Stimulated activated effector memory CD8-positive, alpha-beta T cell treated with anti-CD3 and anti-CD28 coated beads, Interleukin-12 subunit alpha, Interleukin-12 subunit beta, amount 100 ng/mL, for 72 hours (primary cell): ENCODE results near the gene VPS35.
A peak's percentile ranks its signal among the peaks of the same experiment; 100 is the strongest.
"Not testable (repeated sequence)": the region's sequence is repeated elsewhere in the genome, so short reads cannot be mapped to it uniquely, and the experiment has no call there.

Experiments used
- ATAC-seq: fragments of 150-1000 bp; cut with Tn5 transposase; 2 replicates; pipeline ENCODE4 v1.10.0; 2021
- DNase-seq, 2 donors: peaks; one replicate each; pipeline ENCODE4 v3.0.0; 2021 to 2022; ENCODE audit warnings: low spot score in 2 of 2
- H3K27ac Mint-ChIP-seq: one replicate; pipeline ENCODE4 v1.8.0; 2022; ENCODE audit warnings: mild to moderate bottlenecking, mixed read lengths
- H3K36me3 Mint-ChIP-seq: one replicate; pipeline ENCODE4 v1.8.0; 2022; ENCODE audit warnings: mild to moderate bottlenecking, mixed read lengths
- H3K4me1 Mint-ChIP-seq: one replicate; pipeline ENCODE4 v1.8.0; 2022; ENCODE audit warnings: mixed read lengths
- H3K4me3 Mint-ChIP-seq: one replicate; pipeline ENCODE4 v1.8.0; 2022; ENCODE audit warnings: mild to moderate bottlenecking, mixed read lengths
- H3K9me3 Mint-ChIP-seq: one replicate; pipeline ENCODE4 v1.8.0; 2022; ENCODE audit warnings: mixed read lengths

The VPS35 gene

DNA sequence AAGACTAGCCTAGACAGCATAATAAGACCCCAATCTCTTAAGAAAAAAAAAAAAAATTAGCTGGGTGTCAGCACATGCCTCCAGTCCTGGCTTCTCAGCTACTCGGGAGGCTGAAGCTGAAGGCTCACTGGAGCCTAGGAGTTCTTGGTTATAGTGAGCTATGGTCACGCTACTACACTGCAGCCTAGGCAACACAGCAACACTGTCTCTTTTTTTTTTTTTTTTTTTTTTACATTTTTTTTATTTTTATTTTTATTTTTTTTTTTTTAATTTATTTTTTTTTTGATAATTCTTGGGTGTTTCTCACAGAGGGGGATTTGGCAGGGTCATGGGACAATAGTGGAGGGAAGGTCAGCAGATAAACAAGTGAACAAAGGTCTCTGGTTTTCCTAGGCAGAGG, 4.6 kb upstream of the VPS35 start:
- Mint-ChIP-seq H3K4me3 (no peak overlapping the region), H3K9me3 (no peaks in the 10 kb centered on the region), H3K4me1 (peaks cover 9% of the 10 kb centered on the region), H3K36me3 (peaks cover 66% of the 10 kb centered on the region), H3K27ac (no peak overlapping the region)
- no peak for DNase-seq
- no peak for ATAC-seq

DNA sequence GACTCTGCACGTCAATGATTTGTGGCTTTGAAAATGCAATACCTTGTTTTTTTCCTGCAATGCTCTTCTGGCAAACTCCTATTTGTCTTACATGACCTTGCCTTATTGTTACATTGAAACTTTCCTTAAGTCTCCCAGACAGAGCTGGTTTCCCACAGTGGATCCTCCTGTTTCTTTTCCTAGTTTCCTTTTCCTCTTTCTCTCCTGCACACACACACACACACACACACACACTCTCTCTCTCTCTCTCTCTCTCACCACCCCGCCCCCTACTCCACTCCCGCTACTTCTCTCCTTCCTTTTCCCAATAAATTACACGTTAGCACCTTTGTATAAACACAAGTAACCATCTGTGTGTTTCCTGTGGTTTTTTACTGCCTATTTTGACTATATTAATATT, 2.7 kb upstream of the VPS35 start:
- peak overlapping the region; percentile 32 for H3K27ac Mint-ChIP-seq
- DNase-seq (no peak), ATAC-seq (no peak)
- peaks cover 22% of the 10 kb centered on the region for H3K4me1 Mint-ChIP-seq
- H3K4me3 Mint-ChIP-seq, result no peak overlapping the region
- no peaks in the 10 kb centered on the region for H3K9me3 Mint-ChIP-seq
- H3K36me3 Mint-ChIP-seq, result peaks cover 47% of the 10 kb centered on the region

DNA sequence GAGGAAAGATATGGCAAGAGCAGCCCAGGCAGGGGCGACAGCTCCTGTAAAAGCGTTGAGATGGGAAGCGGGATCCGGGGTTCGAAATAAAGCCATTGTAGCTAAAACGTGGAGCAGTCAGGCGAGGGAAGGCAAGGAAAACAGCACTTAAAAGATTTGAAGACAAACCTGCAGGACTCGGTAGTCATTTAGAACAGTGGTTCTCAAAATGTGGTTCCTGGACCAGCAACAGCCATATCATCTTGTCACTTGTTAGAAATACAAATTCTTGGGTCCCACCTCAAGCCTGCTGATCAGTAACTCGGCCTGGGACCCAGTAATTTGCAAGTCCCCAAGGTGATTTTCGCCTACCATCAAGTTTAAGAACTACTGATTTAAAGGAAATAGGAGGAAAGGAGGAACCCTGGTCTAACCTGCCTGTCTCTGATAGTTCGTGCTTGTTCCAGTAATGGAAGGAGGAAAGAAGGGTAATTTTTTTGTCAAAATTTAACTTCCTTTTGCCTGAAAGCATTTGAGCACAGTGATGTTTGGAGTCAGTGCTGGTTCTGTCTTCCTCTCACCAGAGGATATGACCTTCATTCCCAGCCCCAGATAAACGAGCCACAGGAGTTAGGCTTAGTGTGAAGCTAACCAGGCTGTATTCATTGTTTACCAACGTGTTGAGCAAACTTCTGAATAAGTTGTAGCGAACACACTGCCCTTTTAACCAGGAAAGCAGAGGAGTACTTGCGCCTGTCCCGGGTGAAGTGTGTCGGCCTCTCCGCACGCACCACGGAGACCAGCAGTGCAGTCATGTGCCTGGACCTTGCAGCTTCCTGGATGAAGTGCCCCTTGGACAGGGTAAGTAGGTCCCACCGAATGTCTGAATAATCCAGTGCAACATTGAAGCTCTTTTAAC, 1.6 kb upstream of the VPS35 start:
- Mint-ChIP-seq H3K9me3 (no peaks in the 10 kb centered on the region), H3K36me3 (peaks cover 35% of the 10 kb centered on the region), H3K4me1 (peaks cover 29% of the 10 kb centered on the region), H3K27ac (no peak overlapping the region), H3K4me3 (no peak overlapping the region)
- DNase-seq, result no peak
- ATAC-seq, result no peak

DNA sequence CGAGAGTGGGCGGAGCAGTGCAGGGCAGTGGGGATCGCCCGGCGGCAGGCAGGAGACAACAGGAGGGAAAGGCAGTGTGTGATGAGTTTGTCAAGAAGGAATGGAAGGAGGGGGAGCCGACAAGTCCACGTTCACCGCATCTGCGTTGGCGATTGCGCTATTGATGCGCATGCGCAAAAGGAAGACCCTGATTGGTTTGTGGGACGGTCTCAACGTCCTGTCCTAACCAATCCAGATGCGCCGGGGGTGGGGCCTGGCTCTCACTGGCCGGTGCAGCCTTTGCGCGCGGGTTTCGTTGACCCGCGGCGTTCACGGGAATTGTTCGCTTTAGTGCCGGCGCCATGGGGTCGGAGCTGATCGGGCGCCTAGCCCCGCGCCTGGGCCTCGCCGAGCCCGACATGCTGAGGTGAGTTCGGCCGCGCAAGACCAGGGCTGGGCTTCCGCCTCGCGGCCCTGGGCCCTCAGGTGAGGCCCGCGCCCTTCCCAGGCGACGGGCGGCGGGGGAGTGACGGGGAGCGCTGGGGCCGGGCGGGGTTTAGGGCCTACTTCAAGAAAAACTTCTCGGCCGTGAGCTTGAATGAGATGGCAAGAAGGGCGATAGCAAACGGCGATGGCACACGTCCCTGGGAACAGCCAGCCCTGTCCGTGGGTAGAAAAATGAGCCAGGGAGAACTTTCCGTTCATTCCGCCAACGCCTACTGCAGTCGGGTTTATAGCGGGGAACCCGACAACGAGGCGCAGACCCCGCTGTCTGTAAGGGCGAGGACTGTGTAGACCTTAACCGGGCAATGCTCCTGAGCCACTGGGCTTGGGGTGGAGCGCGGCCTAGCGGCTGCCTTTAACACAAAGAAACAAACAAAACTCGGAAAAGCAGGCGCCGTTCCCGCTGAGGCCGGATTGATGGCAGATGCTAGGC, 645 bp upstream of the VPS35 start, which contains the start of gene ORC6:
TSS of gene ORC6 (plus strand) at position 295 of the 916 bp plus-strand sequence. CDS start at position 342, 47 bp downstream.
- H3K9me3 Mint-ChIP-seq, result no peaks in the 10 kb centered on the region

DNA sequence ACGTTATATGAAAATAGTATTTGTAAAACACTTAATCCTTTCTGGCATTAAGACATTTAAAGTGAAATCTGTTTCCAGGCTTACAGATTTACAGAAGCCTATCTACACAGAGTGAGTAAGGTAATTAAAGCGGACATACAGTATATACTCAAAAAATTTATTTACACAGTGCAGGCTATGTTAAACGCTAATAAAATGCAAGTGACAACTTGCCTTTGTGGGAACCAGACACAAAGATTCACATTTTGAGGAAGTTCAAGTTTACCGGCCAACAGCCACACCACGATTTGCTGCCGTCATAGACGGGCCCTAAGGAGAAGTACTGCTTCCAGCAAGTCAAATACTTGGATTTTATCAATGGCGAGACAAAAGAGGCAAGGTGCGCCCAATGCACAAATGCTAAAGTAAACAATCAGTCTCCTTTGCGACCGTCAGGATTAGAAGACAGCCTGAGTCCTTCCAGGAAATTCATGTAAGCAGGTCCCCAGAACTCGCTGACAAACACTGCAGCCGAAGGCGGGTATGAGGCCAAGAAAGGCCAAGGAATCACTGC, 801 bp downstream of the VPS35 start:
- ATAC-seq, result no peak
- Mint-ChIP-seq H3K9me3 (no peaks in the 10 kb centered on the region), H3K36me3 (peaks cover 18% of the 10 kb centered on the region), H3K4me3 (no peak overlapping the region), H3K4me1 (peaks cover 49% of the 10 kb centered on the region), H3K27ac (no peak overlapping the region)
- peak in 1 of 2 donors; percentile 4 for DNase-seq

More for the DNA sequence above, 645 bp upstream of the VPS35 start, which contains the start of gene ORC6:
- Mint-ChIP-seq H3K4me1 (peaks cover 38% of the 10 kb centered on the region), H3K4me3 (no peak within 1 kb of the TSS), H3K27ac (no peak within 1 kb of the TSS), H3K36me3 (peaks cover 26% of the 10 kb centered on the region)
- ATAC-seq (peak; percentile 88), DNase-seq (peak; percentile 93 to 100)

DNA sequence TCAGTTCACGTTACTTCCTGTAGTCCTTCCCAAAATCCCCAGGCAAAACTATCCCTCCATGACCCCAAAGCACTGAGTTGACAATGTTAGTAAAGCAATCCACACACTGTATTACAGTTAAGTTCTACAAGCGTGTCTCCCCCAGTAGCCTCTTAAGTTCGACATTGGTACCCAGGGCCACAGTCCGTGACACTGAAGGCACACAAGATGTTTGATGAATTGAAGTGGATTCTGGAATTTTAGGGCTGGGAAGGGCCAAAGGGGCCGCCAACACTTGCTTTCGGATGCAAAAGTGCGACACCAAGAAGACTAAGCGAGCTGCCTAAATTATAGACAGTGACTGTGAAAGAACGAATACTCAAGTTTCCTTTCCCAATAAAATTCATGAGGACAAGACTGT, 1.5 kb downstream of the VPS35 start:
- DNase-seq, result no peak
- ATAC-seq, result no peak
- no peaks in the 10 kb centered on the region for H3K9me3 Mint-ChIP-seq
- H3K27ac Mint-ChIP-seq, result no peak overlapping the region
- H3K4me3 Mint-ChIP-seq, result no peak overlapping the region
- H3K4me1 Mint-ChIP-seq, result peaks cover 49% of the 10 kb centered on the region
- peaks cover 13% of the 10 kb centered on the region for H3K36me3 Mint-ChIP-seq

DNA sequence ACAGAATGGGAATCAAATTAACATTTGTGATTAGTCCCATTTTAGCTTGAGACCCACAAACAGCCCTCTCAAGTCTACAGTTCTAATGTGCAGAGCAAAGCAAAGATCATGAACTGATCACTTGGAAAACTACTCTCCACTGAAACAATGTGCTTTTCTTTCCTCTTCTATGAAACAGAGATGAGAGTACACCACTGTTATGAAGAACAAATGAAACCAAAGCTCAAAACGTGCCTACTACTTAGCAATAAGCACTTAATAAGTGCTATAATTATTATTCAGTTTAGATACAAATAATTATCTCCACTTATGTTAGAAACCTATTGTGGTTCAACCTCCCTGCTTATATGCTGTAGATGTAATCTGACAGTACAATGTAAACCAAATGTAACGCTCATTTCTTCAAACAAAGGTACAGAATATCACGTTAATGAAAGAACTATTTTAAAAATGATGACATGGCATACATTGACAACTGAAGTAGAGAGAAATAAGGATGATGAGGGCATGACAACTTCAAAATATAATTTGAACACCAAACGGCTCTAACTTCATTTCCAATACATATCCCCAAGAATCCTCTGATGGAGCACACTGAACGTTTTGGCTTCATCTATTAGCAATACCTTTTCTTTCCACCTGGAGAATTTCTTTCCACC, 2.0 kb downstream of the VPS35 start:
- Mint-ChIP-seq H3K36me3 (peaks cover 13% of the 10 kb centered on the region), H3K27ac (no peak overlapping the region), H3K9me3 (no peaks in the 10 kb centered on the region), H3K4me3 (no peak overlapping the region), H3K4me1 (peaks cover 49% of the 10 kb centered on the region)
- ATAC-seq, result no peak
- DNase-seq, result no peak

DNA sequence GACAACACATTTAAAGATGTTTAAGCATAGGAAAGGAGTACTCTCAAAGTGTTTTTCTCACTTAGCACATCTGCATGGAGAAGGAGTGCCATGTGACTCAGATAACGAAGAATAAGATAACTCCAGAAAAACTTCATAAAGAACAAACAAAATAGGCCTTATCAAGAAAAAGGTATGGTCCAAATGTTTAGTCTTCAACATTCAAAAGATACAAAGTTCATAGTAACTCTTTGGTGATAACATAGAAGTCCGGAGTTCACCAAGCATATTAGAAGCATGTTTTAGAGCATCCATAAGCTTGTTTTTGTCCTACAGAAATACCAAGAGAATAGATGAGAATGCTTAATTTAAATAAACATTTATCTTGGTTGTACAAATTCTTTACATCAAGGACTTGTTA, 7.1 kb downstream of the VPS35 start:
- not testable (repeated sequence) for H3K4me3 Mint-ChIP-seq, ATAC-seq, H3K9me3 Mint-ChIP-seq, DNase-seq, H3K27ac Mint-ChIP-seq
- Mint-ChIP-seq H3K36me3 (peaks cover 59% of the 10 kb centered on the region), H3K4me1 (peaks cover 29% of the 10 kb centered on the region)

DNA sequence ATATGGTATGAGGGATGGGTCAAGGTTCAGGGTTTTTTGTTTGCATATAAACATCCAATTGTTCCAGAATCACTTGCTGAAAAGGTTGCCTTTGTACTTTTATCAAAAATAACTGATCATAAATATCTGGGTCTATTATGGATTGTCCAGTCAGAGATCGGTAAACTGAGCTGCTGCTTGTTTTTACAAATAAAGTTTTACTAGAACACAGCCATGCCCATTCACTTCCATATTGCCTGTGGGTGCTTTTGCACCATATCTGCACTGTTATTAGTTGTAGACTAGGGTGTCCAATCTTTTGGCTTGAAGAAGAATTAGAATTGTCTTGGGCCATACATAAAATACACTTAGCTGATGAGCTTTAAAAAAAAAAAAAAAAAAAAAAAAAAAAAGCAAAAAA, 11.0 kb downstream of the VPS35 start:
- ATAC-seq, H3K4me1 Mint-ChIP-seq, H3K4me3 Mint-ChIP-seq, H3K9me3 Mint-ChIP-seq, DNase-seq: not testable (repeated sequence)
- H3K27ac Mint-ChIP-seq, result peak overlapping the region; percentile 7
- H3K36me3 Mint-ChIP-seq, result peaks cover 98% of the 10 kb centered on the region

DNA sequence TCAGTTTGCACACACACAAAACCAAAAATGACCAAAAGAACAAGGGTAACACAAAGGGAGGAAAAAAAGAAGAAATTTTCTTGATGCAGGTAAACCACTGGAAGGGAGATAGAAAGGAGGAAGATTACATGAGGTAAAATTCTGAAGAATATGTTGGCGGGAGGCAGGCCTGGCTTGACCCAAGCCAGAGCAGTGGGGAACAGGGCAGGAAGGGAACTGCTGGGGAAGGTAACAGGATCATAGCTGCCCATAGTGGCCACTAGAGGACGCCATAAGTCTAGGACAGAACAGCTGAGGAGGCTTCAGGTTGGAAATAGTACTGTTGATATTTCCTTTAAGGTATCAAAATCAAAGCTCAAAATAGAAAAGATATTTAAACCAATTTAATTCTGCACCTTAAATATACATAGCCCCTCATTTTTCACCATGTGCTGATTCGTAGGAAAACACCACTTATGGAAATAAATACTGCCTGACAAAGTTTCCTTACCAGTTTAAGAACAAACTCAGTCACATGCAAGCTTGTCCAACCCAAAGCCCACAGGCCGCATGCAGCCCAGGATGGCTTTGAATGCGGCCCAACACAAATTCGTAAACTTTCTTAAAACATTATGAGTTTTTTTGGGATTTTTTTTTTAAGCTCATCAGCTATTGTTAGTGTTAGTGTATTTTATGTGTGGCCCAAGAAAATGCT, 15.5 kb downstream of the VPS35 start:
- H3K36me3 Mint-ChIP-seq, result peaks cover 100% of the 10 kb centered on the region
- ATAC-seq (peak; percentile 89), DNase-seq (peak; percentile 11 to 57)
- no peak overlapping the region for H3K27ac Mint-ChIP-seq
- H3K4me3 Mint-ChIP-seq, result no peak overlapping the region
- no peaks in the 10 kb centered on the region for H3K4me1 Mint-ChIP-seq
- H3K9me3 Mint-ChIP-seq, result no peaks in the 10 kb centered on the region

DNA sequence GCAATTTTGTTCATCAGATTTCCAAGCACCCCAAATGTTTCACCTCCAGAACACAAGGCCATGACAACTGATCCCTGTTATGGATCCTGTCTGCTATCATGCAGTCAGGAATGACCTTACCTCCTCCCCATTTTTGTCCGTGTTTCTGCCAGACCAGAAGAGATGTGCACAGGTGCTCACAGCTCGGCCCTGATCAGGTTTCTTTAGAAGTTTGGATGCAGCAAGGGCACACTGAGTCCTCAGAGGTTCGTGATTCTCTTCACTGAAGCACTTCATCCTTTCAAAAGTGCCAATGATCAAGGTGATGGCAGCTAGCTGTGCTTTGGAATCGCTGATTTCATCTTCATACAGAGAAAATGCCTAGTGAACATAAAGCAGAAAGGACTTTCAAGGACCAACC, 26.9 kb downstream of the VPS35 start:
- ATAC-seq (no peak), DNase-seq (no peak)
- H3K4me3 Mint-ChIP-seq, result no peak overlapping the region
- H3K27ac Mint-ChIP-seq, result no peak overlapping the region
- H3K36me3 Mint-ChIP-seq, result peaks cover 90% of the 10 kb centered on the region
- H3K9me3 Mint-ChIP-seq, result no peaks in the 10 kb centered on the region
- peaks cover 15% of the 10 kb centered on the region for H3K4me1 Mint-ChIP-seq

DNA sequence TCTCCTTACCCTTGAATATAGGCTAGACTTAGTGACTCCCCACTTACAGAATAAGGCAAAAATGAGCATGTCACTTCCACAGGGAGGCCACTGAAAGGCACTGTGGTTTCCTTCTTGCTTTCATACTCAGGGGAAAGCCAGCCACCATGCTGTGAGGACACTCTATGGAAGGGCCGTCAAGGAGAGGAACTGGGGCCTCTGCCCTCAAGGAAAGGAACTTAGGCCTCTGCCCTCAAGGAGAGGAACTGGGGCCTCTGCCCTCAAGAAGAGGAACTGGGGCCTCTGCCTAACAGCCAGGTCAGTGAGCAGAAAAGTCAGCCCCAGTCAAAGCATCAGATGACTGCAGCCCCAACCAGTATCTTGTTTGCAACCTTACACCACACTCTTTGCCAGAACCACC, 30.1 kb downstream of the VPS35 start:
- Mint-ChIP-seq H3K27ac (peak overlapping the region; percentile 83), H3K4me3 (no peak overlapping the region), H3K36me3 (peaks cover 70% of the 10 kb centered on the region), H3K4me1 (peaks cover 15% of the 10 kb centered on the region), H3K9me3 (no peaks in the 10 kb centered on the region)
- DNase-seq (peak; percentile 4 to 58), ATAC-seq (peak; percentile 95)

DNA sequence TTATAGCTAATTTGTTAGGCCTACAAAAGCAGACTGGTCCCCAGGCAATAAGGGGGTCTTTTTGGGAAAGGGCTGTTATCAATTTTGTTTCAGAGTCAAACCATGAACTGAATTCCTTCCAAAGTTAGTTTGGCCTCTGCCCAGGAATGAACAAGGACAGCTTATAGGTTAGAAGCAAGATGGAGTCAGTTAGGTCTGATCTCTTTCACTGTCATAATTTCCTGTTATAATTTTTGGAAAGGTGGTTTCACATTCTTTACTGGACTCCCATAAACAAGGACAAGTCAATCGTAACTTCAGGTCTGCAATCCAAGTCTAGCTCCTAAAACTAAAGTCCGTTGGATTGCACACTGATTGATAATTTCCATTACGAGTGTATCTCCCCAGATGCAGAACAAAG, 37.7 kb downstream of the VPS35 start:
- H3K9me3 Mint-ChIP-seq, result no peaks in the 10 kb centered on the region
- H3K4me3 Mint-ChIP-seq, result no peak overlapping the region
- no peak overlapping the region for H3K27ac Mint-ChIP-seq
- no peaks in the 10 kb centered on the region for H3K4me1 Mint-ChIP-seq
- no peak for DNase-seq
- ATAC-seq, result no peak
- peaks cover 7% of the 10 kb centered on the region for H3K36me3 Mint-ChIP-seq

DNA sequence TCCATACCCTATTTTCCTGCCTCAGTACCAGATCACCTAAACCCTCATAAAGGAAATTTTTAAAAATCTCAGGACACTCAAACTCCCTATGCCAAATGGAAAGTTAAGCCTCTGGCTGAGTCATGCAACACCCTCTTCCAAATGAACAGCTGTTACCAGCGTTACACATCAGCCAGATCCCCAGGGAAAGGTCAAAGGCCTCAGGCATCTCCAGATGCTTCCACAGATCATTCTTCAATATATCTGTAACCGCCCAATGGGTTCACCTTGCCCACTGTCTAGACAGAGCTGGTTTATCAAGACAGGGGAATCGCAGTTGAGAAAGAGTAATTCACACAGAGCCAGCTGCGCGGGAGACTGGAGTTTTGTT, 38.7 kb downstream of the VPS35 start:
- DNase-seq (no peak), ATAC-seq (no peak)
- Mint-ChIP-seq H3K36me3 (no peaks in the 10 kb centered on the region), H3K4me3 (no peak overlapping the region), H3K4me1 (no peaks in the 10 kb centered on the region), H3K27ac (no peak overlapping the region), H3K9me3 (peaks cover 3% of the 10 kb centered on the region)
